Coronary artery (tissue), 2 donors: ENCODE results near the gene BBIP1.

Experiments
- DNase-seq: peaks from one replicate; pipeline ENCODE4 v3.0.0-alpha.2; 2017; ENCODE audit warnings: low spot score
- H3K27ac ChIP-seq, 2 donors: fragments of 200-600 bp; sonication (generic); one replicate each; pipeline ENCODE4 v1.5.1; 2016 to 2019
- H3K4me3 ChIP-seq: fragments of 200-600 bp; sonication (generic); 2 replicates; pipeline ENCODE4 v1.5.1; 2016; ENCODE audit warnings: mild to moderate bottlenecking, moderate library complexity
- CTCF ChIP-seq: fragments of 200-600 bp; sonication (generic); IDR thresholded peaks from one replicate; pipeline ENCODE4 v1.5.1; 2019; ENCODE audit warnings: antibody characterized with exemption

The BBIP1 gene

GRCh38 chr10:110857265-110858171 lies 61.5 kb downstream of the BBIP1 start:
- Histone ChIP-seq H3K27ac (peak overlapping the region in 1 of 2 donors; percentile 29), H3K4me3 (no peak overlapping the region)
- no peak for TF ChIP-seq CTCF
- no peak for DNase-seq

GRCh38 chr10:110853921-110854605 lies 64.9 kb downstream of the BBIP1 start:
- DNase-seq, result no peak
- Histone ChIP-seq H3K4me3 (no peak overlapping the region), H3K27ac (no peak overlapping the region)
- TF ChIP-seq CTCF, result no peak

- TF ChIP-seq CTCF, result no peak
- no peak overlapping the region for H3K27ac ChIP-seq
- DNase-seq, result no peak
- H3K4me3 ChIP-seq, result no peak overlapping the region
Measured at GRCh38 chr10:110852947-110853346, 66.0 kb downstream of the BBIP1 start.

- no peak for DNase-seq
Measured at GRCh38 chr10:110852255-110852896, 66.6 kb downstream of the BBIP1 start.

GRCh38 chr10:110851020-110851612 lies 67.9 kb downstream of the BBIP1 start:
- TF ChIP-seq CTCF, result no peak
- no peak overlapping the region for H3K4me3 ChIP-seq
- H3K27ac ChIP-seq, result no peak overlapping the region
- no peak for DNase-seq

More at GRCh38 chr10:110852255-110852896, 66.6 kb downstream of the BBIP1 start:
- Histone ChIP-seq H3K4me3 (no peak overlapping the region), H3K27ac (no peak overlapping the region)
- no peak for TF ChIP-seq CTCF

GRCh38 chr10:110850099-110850498 lies 68.9 kb downstream of the BBIP1 start:
- no peak overlapping the region for H3K4me3 ChIP-seq
- no peak for TF ChIP-seq CTCF
- DNase-seq, result no peak
- no peak overlapping the region for H3K27ac ChIP-seq
